NCI-H1436 treated with DMSO at 0.1 percent for 48 hours (cell line): Measurements from ENCODE around the gene EFCAB8.
"Not testable (repeated sequence)": the region's sequence is repeated elsewhere in the genome, so short reads cannot be mapped to it uniquely, and the experiment has no call there.

ENCODE experiments used
- DNase-seq: peaks from one replicate; lab custom pipeline; 2025; lab: John Stamatoyannopoulos, UW

Gene EFCAB8

GRCh38 chr20:32972181-32973076, 113.7 kb downstream of the EFCAB8 start:
- DNase-seq: no peak

DNA sequence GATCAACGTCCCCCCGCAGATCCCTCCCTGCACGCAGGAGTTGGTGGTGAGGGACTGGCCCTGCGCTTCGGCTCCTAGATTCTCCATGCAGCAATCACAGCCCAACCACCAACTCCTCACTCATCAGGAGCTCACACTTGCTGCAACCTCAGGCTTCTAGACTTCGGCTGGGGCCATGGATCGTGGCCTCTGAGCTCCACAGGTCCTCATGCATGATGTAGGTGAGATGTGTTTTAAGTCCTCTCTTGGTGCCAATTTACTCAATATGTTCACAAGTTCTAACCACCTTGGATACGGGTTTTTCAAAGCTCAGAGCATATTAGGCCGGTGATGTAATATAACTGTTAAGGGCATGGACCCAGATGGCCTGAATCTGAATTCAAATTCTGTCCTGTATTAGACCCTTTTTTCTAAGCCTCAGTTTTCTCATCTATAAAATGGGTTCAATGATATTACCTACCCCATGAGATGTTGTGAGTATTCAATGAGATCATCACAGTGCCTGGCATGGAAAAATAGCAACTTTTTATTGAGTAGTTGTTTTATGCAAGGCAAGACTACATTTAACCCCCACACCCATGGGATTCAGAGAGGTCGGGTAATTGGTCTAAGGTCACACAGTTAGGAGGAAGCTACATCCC, 114.5 kb downstream of the EFCAB8 start:
- DNase-seq: no peak

DNA sequence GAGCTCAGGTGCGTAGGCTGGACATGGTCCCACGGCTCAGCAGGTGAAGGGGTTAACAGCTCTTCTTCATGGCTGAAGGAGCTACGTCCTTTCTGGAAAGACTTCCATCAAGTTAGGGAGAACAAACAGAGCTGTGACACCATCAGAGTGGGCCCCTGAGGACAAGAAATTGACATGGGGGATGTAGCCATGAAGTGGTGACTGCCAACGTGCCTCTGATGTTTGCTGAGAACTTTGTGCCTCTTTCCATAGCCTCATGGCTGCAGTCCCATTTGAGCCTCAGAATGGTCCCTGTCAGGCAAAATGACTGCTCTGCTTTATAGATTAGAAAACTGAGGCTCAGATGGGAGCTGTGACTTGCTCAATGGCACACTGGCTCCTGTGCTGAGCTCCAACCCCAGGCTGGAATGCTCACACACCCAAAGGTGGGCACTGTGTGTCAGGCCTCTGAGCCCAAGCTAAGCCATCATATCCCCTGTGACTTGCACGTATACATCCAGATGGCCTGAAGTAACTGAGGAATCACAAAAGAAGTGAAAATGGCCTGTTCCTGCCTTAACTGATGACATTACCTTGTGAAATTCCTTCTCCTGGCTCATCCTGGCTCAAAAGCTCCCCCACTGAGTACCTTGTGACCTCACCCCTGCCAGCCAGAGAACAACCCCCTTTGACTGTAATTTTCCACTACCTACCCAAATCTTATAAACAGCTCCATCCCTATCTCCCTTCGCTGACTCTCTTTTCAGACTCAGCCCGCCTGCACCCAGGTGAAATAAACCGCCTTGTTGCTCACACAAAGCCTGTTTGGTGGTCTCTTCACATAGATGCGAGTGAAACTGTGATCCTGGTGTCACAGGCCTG, 115.7 kb downstream of the EFCAB8 start:
- DNase-seq: not testable (repeated sequence)

- not testable (repeated sequence) for DNase-seq
These were observed 116.4 kb downstream of the EFCAB8 start for GRCh38 chr20:32975121-32975520.

DNA sequence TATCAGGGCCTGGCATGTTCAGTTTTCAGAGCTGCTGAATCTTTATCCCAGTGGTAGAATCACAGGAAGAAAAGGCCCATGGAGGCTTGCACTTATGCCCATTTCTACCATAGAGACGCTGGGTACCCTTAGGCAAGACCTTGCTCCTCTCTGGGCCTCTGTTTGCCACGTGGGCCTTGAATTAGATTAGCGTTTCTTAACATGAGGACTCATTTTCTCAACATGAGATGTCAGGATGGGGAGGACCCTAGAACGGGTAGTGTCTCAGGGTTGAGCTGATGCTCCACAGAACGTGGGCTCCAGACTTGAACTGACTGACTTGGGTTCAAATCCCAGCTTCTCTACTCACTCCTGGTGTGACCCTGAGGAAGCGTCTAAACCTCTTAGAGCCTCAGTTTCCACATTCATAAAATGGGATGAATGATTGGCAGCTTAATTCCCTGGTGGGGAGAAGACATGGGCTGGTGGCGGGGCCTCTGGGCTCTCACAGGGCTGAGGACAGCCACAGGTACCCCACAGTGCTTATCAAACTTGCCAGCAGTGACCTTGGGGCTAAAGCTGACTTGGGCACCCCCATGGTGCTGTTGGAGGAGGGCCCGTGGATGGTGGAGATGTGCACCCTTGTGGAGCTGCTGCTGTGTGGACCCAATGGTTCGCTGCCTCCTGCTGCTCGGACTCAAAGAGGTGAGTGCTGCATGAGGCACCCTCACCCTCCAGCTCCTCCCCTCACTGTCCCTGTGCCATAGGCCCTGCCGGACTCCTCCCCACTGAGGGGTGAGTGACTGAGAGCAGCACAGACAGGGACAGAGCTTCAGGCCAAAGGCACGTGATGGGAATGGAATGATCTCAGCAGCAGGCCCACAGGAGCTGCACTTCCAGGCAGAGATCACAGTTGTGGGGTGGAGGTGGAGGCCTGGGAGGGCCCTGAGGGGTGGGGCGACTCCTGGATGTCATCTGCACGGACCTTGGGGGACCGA, 117.3 kb downstream of the EFCAB8 start:
- no peak for DNase-seq

DNA sequence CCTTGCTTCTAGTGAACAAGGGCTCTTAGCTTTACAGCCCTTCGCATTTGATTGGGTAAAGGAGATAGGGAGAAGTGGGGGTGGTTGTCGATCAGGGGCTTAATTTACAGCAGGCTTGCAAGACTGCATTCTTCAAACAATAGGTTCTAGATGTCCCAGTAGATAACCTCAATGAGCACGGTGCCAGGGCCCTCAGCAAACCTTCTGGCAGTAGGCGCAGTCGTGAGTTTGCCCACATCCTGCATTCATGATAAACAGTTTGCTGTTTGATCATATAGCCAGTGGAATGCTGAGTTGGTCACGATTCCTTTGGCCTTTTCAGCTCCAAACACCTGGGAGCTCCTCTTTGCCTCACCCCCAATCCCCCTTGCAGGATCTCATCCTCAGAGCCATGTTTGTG, 118.0 kb downstream of the EFCAB8 start:
- no peak for DNase-seq

DNA sequence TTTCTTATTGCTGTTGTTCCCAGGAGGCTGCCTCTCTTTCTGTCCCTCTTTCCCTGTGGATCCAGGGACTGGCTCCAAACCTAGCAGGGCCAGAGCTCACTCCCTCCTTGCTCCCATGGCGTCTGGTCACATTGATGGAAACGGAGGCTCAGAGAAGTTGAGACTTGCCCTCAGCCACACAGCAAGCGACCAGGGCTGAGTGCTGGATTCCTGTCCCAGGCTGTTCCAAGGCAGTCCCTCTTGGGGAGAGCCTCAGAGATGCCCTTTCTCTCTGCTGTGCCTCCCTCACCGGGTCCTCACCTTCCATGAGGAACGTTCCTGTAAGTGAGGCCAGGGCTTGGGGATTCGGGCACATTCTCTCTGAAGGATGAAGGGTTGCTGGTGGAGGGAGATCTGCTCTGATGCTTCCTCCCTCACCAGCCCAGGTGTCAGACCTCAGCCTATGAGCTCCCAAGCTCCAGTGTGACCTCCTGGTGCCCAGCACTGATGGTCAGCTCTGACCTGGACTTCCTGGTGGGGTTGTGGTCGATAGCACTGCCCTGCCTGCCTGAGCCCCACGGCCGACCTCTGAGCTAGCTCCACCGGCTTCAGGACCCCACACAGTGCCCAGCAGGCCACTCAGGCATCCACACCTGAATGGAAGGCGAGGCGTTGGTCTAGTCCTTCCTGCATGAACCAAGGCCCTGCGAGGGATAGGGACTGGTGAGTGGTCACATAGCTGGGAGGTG, 118.7 kb downstream of the EFCAB8 start:
- DNase-seq: no peak

DNA sequence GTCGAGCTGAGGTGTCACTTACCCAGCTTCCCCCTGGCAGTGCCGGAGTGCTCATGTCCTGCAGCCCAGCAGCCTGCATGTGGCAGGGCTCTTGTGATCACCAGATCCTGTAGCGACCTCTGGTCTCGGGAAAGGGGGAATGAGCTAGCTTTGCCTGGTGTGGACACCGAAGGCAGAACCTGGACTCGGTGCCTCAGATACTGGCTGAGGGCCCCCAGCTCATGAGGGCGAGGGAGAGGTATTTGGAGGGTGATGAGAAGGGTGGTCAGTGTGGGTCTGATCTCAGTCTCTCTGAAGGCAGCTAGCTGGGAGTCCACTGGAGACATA, 119.2 kb downstream of the EFCAB8 start:
- no peak for DNase-seq

DNA sequence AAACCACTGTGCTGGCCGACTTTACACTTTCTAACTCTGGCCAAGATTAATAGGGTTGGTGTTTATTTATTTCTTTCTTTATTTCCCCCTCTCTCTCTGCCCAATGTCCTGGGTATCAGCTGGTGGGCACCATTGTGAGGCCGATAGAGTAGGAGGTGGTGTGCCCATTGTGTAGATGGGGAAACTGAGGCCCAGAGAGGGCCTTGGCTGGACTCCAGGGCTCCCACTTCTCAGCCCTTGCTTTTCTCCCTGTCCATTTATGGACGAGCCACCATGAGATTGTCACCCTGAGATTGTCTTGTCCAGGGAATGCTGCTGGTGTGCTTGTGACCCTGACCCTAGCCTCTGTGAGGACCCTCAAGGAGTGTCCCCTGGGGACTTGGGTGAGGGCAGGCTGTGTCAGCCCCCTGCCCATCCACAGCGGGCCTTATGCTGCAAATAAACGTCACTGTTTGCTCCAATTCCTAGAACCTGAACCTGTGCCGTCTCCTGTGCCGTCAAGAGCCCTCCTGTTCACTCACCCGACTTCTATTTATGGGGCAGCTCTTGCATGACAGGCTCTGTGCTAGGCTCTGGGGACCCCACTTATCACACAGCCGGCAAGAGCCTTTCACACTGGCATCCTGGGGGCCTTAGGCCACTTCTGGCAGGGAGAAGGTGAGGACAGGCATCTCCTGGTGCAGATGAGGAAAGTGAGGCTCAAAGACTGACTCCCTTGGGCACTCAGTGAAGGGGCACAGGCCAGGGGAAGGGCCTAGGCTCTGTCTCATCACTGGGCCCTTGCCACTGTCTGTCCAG, 120.7 kb downstream of the EFCAB8 start:
- DNase-seq: no peak

DNA sequence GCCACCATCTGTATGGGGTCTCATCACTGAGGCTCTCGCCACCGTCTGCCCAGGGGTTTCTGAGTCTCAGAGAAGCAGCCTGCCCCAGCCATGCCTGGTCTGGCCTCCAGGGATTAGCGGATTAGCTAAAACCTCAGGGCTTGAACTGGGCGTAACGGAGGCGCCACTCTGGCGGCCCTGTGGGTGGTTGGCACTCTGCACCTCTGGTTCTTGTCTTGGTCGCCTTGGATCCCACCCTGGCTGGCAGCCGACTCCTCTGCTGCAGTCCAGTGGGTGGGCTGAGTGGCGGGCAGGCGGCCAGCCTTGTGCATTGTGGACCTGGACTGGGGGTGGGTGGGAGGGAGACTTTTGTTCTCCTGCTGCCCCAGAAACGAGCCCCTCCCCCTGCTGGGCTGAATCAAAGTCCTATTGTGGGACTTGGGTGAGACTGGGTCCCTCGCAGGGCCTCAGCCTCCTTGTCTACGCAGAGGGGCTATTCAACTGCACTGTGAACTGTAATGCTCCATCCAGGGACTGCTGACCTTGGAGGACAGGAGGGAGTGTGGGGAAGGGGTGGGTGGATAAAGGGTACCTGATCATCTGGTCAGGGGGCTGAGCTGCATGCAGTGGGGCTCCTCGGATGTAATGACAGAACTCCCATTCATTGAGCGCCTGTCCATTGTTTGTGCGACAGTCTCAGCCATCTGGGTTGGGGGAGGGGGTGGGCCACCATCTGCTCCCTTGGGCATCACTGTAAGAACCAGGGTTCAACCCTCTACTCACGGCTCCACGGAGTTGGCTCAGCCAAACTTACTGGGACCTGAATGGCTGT, 121.6 kb downstream of the EFCAB8 start:
- no peak for DNase-seq

DNA sequence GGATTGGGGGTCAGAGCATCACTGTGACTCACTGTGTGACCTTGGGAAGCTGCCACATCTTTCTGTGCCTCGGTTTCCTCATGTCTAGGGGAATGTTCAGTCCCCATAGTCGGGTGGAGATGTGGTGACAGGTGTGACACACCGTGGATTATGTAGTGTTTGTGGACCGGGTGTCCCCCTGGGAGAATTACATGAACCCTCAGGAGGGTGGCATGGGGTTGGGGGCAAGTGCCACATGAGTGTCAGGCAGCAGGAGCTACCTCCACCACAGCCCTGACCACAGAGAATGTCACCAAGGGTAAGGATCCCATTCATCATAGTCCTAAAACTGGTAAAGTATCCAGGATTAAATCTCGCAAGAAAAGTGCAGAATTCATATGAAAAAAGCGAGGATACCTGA, 122.3 kb downstream of the EFCAB8 start:
- DNase-seq: no peak

- DNase-seq: no peak
These were observed 124.1 kb downstream of the EFCAB8 start for GRCh38 chr20:32982617-32983458.

DNA sequence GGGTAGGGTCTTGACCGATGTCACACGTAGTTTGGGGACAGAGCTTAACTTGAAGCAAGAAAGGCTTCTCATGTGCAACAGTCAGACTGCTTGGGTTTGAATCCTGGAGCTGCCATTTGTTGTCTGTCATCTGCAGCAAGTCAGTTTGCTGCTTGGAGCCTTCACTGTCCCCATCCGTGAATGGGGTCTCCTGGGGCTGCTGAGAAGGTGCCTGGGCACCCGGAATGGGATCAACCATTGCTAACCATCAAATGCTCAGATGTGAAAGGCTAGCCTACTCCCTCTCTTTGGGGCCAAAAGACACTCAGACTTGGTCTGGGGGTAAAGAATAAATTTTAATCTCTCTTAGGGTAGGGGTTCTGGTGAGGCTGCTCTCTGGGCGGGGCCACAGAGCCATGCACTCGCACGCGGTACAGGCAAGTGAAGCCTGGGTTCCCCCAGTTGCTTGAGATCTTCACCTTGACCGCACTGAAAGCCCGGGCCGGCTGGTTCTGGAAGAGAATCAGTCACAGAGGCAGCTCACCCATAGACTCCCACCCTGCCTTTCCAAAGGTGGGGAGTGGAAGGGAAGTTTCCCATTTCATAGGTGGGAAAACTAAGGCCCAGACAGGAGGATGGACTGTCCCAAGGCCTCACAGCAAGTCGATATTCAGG, 124.9 kb downstream of the EFCAB8 start:
- DNase-seq: no peak

DNA sequence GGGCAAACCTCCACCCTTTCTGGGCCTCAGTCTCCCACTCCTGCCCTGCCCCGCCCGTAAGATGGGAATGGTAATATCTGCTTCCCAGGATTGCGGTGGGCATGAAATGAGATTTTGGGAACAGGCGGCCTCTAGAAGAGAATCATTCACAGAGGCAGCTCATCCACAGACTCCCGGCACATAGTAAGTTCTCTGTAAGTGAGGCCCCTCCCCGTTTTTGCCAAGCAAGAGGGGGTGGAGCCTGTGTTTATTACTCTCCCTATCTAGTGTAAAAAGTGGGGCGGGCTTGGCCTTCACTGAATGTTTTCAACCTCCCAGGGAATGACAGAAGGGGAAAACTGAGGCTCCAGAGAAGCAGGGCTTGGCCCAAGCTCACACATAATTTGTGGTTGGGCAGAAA, 125.5 kb downstream of the EFCAB8 start:
- no peak for DNase-seq

- DNase-seq: no peak
These were observed 126.1 kb downstream of the EFCAB8 start for GRCh38 chr20:32984631-32985354.

DNA sequence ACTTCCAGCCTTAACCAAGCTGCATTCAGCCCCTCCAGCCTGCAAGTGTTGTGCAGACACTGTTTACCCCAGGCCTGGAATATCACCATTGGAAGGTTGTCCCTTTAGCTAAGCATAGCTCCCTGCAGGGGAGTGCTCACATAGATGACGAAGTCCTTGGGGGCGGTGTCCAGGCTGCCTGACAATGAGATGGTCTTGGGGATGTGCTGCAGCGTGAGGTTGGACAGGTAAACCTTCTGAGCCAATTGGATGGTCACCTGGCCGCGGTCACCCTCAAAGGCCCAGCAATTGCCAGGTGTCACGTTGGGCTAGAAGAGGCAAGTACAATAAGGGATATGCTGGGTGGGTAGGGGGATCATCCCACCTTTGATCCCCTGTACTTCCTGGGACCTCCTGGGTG, 126.9 kb downstream of the EFCAB8 start:
- no peak for DNase-seq
